ENCODE data around the gene CAMKMT.

Gene CAMKMT

DNA sequence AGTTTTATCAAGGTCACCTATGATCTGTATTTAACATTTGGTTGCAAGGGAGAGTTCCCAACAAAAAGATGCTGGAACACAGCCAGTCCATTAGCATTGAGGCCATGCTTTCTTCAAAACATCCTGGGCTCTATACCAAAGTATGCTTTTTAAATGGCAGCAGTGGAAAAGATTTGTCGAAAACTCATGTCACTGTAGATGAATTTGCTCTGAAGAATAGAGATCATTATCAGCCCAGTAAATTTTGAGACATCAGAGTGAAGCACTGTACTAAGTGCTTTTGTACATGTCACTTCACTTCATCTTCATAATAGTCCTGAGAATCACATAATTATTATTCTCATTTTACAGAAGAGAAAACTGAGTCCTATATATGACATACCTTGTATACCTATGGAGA lies 189.8 kb downstream of the CAMKMT start:
- TF ChIP-seq EZH2phosphoT487 (conservative IDR thresholded peaks at IDR 0.05; ENCODE audit: low read length), result no peak
- TF ChIP-seq, protein P1, sequence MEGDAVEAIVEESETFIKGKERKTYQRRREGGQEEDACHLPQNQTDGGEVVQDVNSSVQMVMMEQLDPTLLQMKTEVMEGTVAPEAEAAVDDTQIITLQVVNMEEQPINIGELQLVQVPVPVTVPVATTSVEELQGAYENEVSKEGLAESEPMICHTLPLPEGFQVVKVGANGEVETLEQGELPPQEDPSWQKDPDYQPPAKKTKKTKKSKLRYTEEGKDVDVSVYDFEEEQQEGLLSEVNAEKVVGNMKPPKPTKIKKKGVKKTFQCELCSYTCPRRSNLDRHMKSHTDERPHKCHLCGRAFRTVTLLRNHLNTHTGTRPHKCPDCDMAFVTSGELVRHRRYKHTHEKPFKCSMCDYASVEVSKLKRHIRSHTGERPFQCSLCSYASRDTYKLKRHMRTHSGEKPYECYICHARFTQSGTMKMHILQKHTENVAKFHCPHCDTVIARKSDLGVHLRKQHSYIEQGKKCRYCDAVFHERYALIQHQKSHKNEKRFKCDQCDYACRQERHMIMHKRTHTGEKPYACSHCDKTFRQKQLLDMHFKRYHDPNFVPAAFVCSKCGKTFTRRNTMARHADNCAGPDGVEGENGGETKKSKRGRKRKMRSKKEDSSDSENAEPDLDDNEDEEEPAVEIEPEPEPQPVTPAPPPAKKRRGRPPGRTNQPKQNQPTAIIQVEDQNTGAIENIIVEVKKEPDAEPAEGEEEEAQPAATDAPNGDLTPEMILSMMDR (IDR thresholded peaks at IDR 0.05; ENCODE audit: insufficient read depth, low read length, poor library complexity, severe bottlenecking), result no peak
- H3K27ac ChIP-seq (ENCODE audit: low read depth, low read length), result no peak overlapping the region
- H3K4me2 ChIP-seq (ENCODE audit: low read depth, low read length, poor library complexity, severe bottlenecking), result no peak overlapping the region
- no peaks in the 10 kb centered on the region for H3K9me3 ChIP-seq (ENCODE audit: insufficient read depth, low read length)
- H3K4me3 ChIP-seq (ENCODE audit: insufficient read depth, low read length, poor library complexity, severe bottlenecking), result no peak overlapping the region
- H3K79me2 ChIP-seq (ENCODE audit: insufficient read depth, low read length), result no peaks in the 10 kb centered on the region
- H2AFZ ChIP-seq (ENCODE audit: low read depth, low read length, severe bottlenecking), result no peak overlapping the region
- no peaks in the 10 kb centered on the region for H3K36me3 ChIP-seq (ENCODE audit: low read length)
- H4K20me1 ChIP-seq (ENCODE audit: low read depth, low read length), result no peaks in the 10 kb centered on the region
- no peaks in the 10 kb centered on the region for H3K9me2 ChIP-seq (replicated peaks; ENCODE audit: insufficient read depth, low read length)
- H3F3A ChIP-seq (ENCODE audit: insufficient read depth), result no peaks in the 10 kb centered on the region
- no peak overlapping the region for H3K9ac ChIP-seq (ENCODE audit: low read length)
- no peaks in the 10 kb centered on the region for H3K27me3 ChIP-seq (ENCODE audit: low read length)

DNA sequence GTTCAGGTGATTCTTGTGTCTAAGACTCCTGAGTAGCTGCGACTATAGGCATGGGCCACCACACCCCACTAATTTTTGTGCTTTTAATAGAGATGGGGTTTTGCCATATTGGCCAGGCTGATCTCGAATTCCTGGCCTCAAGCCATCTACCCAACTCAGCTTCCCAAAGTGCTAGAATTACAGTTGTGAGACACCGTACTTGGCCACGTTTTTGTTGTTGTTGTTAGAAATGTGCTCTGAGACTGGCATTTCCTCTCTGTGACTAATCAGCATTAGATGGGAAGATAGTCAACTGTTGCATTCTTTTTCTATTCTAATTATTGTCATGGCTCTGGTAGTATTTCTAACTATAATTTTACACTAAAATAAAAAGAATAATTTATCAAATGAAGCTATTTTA lies 191.7 kb downstream of the CAMKMT start:
- H3K79me2 ChIP-seq (ENCODE audit: insufficient read depth, low read length), result no peaks in the 10 kb centered on the region
- TF ChIP-seq, protein P1 (IDR thresholded peaks at IDR 0.05; ENCODE audit: insufficient read depth, low read length, poor library complexity, severe bottlenecking), result no peak
- no peak for TF ChIP-seq EZH2phosphoT487 (conservative IDR thresholded peaks at IDR 0.05; ENCODE audit: low read length)
- H3K27me3 ChIP-seq (ENCODE audit: low read length), result no peaks in the 10 kb centered on the region
- H3K4me2 ChIP-seq (ENCODE audit: low read depth, low read length, poor library complexity, severe bottlenecking), result no peak overlapping the region
- no peak overlapping the region for H2AFZ ChIP-seq (ENCODE audit: low read depth, low read length, severe bottlenecking)
- no peaks in the 10 kb centered on the region for H3K9me2 ChIP-seq (replicated peaks; ENCODE audit: insufficient read depth, low read length)
- no peak overlapping the region for H3K9ac ChIP-seq (ENCODE audit: low read length)
- no peaks in the 10 kb centered on the region for H4K20me1 ChIP-seq (ENCODE audit: low read depth, low read length)
- H3K36me3 ChIP-seq (ENCODE audit: low read length), result no peaks in the 10 kb centered on the region
- no peaks in the 10 kb centered on the region for H3F3A ChIP-seq (ENCODE audit: insufficient read depth)
- H3K9me3 ChIP-seq (ENCODE audit: insufficient read depth, low read length), result no peaks in the 10 kb centered on the region
- H3K27ac ChIP-seq (ENCODE audit: low read depth, low read length), result no peak overlapping the region
- H3K4me3 ChIP-seq (ENCODE audit: insufficient read depth, low read length, poor library complexity, severe bottlenecking), result no peak overlapping the region

DNA sequence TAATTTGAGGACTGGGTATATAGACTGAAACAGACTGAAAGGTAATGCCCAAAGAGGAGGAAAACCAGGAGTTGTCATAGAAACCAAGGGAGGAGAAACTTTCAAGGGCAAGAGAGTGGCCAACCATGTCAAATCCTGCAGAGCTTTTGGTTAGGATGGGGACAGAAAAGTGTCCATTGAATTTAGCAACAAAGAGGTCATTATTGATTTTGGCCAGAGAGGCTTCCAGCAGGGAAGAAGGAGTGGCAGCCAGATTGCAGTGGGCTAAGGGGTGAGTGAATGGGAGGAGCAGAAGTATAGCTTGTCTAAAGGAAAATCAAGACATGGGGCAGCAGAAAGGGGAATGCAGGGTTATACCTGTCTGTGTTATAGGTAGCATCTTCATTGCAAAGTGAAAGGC lies 194.0 kb downstream of the CAMKMT start:
- Histone ChIP-seq H2AFZ (ENCODE audit: low read depth, low read length, severe bottlenecking) (no peak overlapping the region), H3K4me3 (ENCODE audit: insufficient read depth, low read length, poor library complexity, severe bottlenecking) (no peak overlapping the region), H3K9me2 (replicated peaks; ENCODE audit: insufficient read depth, low read length) (no peaks in the 10 kb centered on the region), H3K36me3 (ENCODE audit: low read length) (no peaks in the 10 kb centered on the region), H3F3A (ENCODE audit: insufficient read depth) (0 out of 2 replicates have a peak, but pooled peaks cover 6% of the 10 kb centered on the region), H3K27ac (ENCODE audit: low read depth, low read length) (no peak overlapping the region), H3K27me3 (ENCODE audit: low read length) (no peaks in the 10 kb centered on the region), H3K79me2 (ENCODE audit: insufficient read depth, low read length) (no peaks in the 10 kb centered on the region), H3K4me2 (ENCODE audit: low read depth, low read length, poor library complexity, severe bottlenecking) (no peak overlapping the region), H3K9me3 (ENCODE audit: insufficient read depth, low read length) (no peaks in the 10 kb centered on the region), H3K9ac (ENCODE audit: low read length) (no peak overlapping the region), H4K20me1 (ENCODE audit: low read depth, low read length) (no peaks in the 10 kb centered on the region)
- TF ChIP-seq EZH2phosphoT487 (conservative IDR thresholded peaks at IDR 0.05; ENCODE audit: low read length), result no peak
- TF ChIP-seq, protein P1 (IDR thresholded peaks at IDR 0.05; ENCODE audit: insufficient read depth, low read length, poor library complexity, severe bottlenecking), result no peak
